Skeletal muscle satellite cell (primary cell): Measurements from ENCODE around the gene WDR4.
"Not testable (repeated sequence)": the region's sequence is repeated elsewhere in the genome, so short reads cannot be mapped to it uniquely, and the experiment has no call there.

Source experiments
- H3K27me3 ChIP-seq: 2 replicates; pipeline ENCODE4 v1.7.0; 2013; ENCODE audit warnings: low read length; ENCODE audit not compliant: control insufficient read depth, insufficient read depth
- H3K36me3 ChIP-seq: 2 replicates; pipeline ENCODE4 v1.7.0; 2013; ENCODE audit warnings: mild to moderate bottlenecking, control low read depth, low read length; ENCODE audit not compliant: insufficient read depth
- H3K4me1 ChIP-seq: 2 replicates; pipeline ENCODE4 v1.7.0; 2013; ENCODE audit warnings: low read length; ENCODE audit not compliant: control insufficient read depth, insufficient read depth
- H3K4me2 ChIP-seq: 2 replicates; pipeline ENCODE4 v1.7.0; 2013; ENCODE audit warnings: mild to moderate bottlenecking, low read length
- H3K4me3 ChIP-seq: 2 replicates; pipeline ENCODE4 v1.7.0; 2013; ENCODE audit warnings: low read length
- H3K9ac ChIP-seq: 2 replicates; pipeline ENCODE4 v1.7.0; 2013; ENCODE audit warnings: mild to moderate bottlenecking, low read depth, low read length, moderate library complexity
- H3K9me3 ChIP-seq: replicated peaks from 2 replicates; pipeline ENCODE4 v1.7.0; 2013; ENCODE audit warnings: mild to moderate bottlenecking, control low read depth, low read length

The WDR4 gene

DNA sequence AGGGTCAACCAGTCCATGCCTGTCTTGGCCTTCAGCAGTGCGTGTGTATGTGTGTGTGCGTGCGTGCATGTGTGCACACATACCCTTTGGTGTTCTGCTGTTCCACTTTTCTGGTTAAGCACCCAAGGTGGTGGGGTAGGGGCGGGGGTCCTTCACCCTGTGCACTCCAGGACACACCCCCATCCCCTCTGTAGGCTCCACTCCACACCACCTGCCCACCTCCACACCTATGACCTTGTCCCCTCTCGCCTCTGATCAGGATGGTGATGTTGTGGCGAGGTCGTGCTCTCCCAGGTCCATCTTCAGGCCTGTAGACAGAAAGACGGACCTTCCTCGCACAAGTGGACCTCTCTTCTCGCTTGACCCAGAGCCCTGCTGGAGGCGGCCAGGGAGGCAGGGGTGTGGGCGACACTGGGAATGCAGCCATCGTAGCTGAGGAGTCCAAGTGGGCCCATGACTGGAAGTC is 44.6 kb downstream of the WDR4 start:
- H3K9ac ChIP-seq: no peak overlapping the region

DNA sequence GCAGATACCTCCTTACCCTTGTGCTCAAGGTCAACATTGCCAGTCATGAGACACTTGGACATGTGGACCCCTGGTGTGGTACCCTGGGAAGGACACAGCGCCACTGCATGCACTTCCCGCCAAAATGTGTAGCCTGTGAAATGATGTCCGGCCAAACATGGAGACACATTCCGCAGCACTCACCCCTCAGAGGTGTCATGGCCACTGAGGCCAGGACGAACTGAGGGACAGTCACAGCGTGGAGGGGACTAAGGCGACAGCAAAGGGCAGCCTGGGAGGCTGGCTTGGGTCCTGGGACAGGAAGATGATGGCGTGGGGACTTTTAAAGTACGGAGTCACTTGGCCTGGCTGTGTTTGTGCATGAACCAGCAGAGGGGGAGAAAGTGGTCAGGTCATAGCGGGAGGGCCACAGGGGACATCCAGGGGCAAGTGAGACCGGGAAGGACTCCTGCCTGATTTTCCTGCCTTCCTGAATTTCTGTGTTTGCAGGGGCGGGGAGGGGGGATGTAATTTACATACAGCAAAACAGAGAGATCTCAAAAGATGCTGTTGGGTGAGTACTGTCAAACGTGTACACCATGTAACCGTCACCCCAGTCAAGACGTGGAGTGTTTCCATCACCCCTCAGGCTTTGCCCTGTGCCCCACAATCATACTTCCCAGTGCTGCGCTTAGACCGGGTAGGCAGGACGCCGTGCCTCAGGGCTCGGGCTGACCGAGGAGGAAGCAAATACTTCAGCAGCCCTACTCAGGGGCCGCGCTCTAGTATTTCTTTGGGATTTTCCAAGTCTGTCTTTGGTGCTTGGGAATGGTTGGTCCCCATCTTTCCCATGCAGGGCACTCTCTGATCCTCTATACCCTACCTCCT is 45.2 kb downstream of the WDR4 start:
- H3K27me3 ChIP-seq: peaks cover 33% of the 10 kb centered on the region

More for the DNA sequence above, 44.6 kb downstream of the WDR4 start:
- Histone ChIP-seq H3K4me3 (no peak overlapping the region), H3K9me3 (no peaks in the 10 kb centered on the region), H3K4me2 (no peak overlapping the region), H3K27me3 (peaks cover 26% of the 10 kb centered on the region), H3K4me1 (no peaks in the 10 kb centered on the region), H3K36me3 (peaks cover 10% of the 10 kb centered on the region)

DNA sequence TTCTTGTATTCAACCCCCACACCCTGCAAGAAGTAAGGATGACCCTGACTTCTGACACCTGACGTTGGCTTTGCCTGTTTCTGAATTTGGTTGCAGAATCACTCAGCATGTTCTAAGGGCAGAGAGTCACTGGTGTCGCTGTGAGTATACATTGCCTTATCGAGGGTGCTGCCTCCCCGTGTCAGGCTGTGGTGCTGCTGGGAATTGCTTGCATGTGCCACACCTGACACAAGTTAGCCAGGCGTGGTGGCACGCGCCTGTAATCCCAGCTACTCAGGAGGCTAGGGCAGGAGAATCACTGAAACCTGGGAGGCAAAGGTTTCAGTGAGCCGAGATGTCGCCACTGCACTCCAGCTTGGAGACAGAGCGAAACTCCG is 45.9 kb downstream of the WDR4 start:
- Histone ChIP-seq H3K9me3 (no peaks in the 10 kb centered on the region), H3K4me1 (no peaks in the 10 kb centered on the region), H3K36me3 (peaks cover 3% of the 10 kb centered on the region), H3K9ac (no peak overlapping the region), H3K4me3 (no peak overlapping the region), H3K4me2 (no peak overlapping the region), H3K27me3 (peaks cover 34% of the 10 kb centered on the region)

More for the DNA sequence above, 45.2 kb downstream of the WDR4 start:
- Histone ChIP-seq H3K4me2 (no peak overlapping the region), H3K9ac (no peak overlapping the region), H3K36me3 (peaks cover 4% of the 10 kb centered on the region), H3K9me3 (no peaks in the 10 kb centered on the region), H3K4me1 (no peaks in the 10 kb centered on the region), H3K4me3 (no peak overlapping the region)

DNA sequence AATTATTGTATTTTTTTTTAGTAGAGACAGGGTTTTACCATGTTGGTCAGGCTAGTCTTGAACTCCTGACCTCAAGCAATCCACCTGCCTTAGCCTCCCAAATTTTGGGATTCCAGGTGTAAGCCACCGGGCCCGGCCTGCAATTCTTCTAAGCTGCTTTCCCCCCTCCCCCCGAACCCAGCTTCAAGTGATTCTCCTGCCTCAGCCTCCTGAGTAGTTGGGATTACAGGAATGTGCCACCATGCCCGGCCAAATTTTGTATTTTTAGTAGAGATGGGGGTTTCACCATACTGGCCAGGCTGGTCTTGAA is 47.1 kb downstream of the WDR4 start:
- not testable (repeated sequence) for H3K9ac ChIP-seq, H3K9me3 ChIP-seq, H3K4me3 ChIP-seq, H3K36me3 ChIP-seq, H3K4me1 ChIP-seq, H3K4me2 ChIP-seq
- H3K27me3 ChIP-seq: peaks cover 41% of the 10 kb centered on the region

DNA sequence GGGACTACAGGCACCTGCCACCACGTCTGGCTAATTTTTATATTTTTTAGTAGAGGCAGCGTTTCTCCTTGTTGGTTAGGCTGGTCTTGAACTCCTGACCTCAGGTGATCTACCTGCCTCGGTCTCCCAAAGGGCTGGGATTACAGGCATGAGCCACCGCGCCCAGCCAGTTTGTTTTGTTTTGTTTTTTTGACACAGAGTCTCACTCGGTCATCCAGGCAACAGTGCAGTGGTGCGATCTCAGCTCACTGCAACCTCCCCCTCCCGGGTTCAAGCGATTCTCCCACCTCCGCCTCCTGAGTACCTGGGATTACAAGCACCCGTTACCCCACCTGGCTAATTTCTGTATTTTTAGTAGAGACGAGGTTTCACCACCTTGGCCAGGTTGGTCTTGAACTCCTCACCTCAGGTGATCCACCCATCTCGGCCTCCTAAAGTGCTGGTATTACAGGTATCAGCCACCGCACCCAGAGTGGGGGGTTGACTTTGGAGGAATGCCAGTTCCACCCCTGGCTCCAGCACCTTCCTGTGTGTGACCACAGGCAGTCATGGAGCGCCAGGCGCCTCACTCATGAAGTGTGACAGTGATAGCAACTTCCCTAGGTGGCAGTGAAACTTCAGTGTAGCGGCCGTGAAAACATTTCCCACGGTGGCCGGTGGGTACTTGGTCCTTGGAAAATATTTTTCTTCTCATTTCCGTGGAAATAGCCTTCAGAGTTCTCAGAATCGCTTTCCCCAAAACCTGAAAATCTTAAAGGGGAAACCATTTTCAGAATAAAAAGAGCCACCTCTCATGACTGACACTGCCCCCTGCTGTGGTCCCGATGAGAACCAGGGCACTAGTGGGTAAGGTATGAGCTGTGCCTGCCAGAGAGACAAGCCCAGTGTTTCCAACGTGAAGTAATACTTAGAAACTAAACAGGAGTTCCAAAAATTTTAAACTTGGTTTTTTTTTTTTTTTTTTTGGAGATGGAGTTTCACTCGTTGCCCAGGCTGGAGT is 48.6 kb downstream of the WDR4 start:
- H3K4me1 ChIP-seq: no peaks in the 10 kb centered on the region
- no peaks in the 10 kb centered on the region for H3K36me3 ChIP-seq
- no peak overlapping the region for H3K4me2 ChIP-seq
- H3K27me3 ChIP-seq: peaks cover 42% of the 10 kb centered on the region
- no peaks in the 10 kb centered on the region for H3K9me3 ChIP-seq
- H3K4me3 ChIP-seq: no peak overlapping the region
- H3K9ac ChIP-seq: no peak overlapping the region

DNA sequence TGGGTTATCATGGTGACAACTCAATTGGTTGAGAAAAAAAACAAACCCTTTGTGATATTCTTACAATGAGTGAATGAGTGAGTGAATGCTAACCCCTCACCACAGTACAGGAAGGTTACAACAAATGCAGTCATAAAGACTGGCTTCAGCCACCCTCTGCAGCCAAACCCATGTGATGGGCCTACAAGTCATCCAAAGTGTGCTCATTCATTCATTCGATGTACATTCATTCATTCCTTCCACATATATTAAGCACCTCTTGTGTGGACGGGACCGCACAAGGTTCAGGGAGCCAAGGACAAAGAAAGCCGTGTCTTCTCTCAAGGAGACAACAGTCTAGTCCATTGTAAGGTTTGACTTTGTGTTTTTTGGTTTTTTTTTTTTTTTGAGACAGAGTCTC is 49.4 kb downstream of the WDR4 start:
- Histone ChIP-seq H3K9ac (no peak overlapping the region), H3K4me3 (no peak overlapping the region), H3K4me1 (no peaks in the 10 kb centered on the region), H3K27me3 (peaks cover 50% of the 10 kb centered on the region), H3K4me2 (no peak overlapping the region), H3K9me3 (no peaks in the 10 kb centered on the region), H3K36me3 (no peaks in the 10 kb centered on the region)

DNA sequence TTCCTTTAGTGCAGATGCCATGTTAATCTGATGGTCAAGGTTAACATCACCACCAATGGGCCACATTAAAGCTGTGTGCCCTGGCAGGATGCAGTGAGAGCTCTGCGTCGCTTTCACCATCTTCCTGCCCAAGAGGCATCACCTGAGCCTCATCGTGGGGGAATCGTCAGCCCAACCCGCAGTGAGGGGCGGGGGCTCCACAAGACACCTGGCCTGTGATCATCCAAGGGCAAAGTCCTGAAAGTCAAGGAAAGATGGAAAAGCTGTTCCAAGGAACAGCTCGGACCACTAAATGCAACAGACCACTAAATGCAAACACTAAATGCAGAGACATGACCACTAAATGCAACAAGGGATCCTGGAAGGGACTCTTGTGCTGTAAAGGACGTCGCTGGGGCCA is 49.9 kb downstream of the WDR4 start:
- Histone ChIP-seq H3K4me2 (no peak overlapping the region), H3K27me3 (peaks cover 52% of the 10 kb centered on the region), H3K9ac (no peak overlapping the region), H3K4me1 (no peaks in the 10 kb centered on the region), H3K36me3 (no peaks in the 10 kb centered on the region), H3K4me3 (no peak overlapping the region), H3K9me3 (no peaks in the 10 kb centered on the region)

DNA sequence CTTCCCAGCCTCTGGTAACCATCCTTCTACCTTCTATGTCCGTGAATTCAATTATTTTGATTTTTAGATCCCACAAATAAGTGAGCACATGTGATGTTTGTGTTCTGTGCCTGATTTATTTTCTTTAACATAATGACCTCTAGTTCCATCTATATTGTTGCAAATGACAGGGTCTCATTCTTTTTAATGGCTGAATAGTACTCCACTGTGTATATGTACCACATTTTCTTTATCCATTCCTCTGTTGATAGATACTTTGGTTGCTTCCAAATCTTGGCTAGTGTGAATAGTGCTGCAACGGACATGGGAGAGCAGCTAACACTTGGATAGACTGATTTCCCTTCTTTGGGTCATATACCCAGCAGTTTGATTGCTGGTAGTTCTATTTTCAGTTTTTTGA is 51.8 kb downstream of the WDR4 start:
- Histone ChIP-seq H3K9me3 (no peaks in the 10 kb centered on the region), H3K4me1 (no peaks in the 10 kb centered on the region), H3K4me2 (no peak overlapping the region), H3K9ac (no peak overlapping the region), H3K36me3 (no peaks in the 10 kb centered on the region), H3K4me3 (no peak overlapping the region), H3K27me3 (peaks cover 46% of the 10 kb centered on the region)

DNA sequence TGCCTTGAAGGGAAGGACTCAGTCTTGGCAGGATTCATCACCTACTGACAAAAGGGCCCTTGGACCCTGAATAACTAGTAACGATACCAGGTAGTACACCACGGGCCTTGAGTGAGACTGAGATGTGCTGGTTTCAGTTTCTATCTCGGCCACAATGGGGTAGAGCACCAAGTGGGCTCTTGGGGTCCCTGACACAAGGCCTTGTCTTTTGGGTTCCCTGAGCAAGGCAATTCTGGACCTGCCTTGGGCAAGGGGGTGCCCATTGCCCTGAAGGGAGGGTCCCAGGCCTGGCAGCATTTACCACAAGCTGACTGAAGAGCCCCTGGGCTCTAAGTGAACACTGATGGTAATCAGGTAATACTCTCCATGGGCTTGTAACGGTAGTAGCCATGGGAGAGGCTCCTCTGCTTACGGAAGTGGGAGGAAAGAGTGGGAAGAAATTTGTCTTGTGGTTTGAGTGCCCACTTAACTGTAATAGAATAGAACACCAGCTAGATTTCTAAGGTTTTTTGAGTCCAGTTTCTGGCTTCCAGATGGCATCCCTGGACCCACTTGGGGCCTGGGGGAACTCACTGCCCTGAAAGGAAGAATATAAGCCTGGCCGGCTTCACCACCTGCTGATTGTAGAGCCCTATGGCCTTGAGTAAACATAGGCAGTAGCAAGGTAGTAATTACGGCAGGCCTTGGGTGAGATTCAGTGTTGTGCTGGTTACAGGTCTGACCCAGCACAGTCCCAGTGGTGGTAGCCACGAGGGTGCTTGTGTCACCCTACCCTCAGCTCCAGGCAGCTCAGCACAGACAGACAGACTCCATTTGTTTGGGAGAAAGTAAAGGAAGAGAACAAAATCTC is 58.5 kb downstream of the WDR4 start:
- peaks cover 40% of the 10 kb centered on the region for H3K27me3 ChIP-seq
- no peak overlapping the region for H3K4me2 ChIP-seq
- no peaks in the 10 kb centered on the region for H3K9me3 ChIP-seq
- H3K4me3 ChIP-seq: no peak overlapping the region
- no peaks in the 10 kb centered on the region for H3K4me1 ChIP-seq
- no peak overlapping the region for H3K9ac ChIP-seq
- no peaks in the 10 kb centered on the region for H3K36me3 ChIP-seq

DNA sequence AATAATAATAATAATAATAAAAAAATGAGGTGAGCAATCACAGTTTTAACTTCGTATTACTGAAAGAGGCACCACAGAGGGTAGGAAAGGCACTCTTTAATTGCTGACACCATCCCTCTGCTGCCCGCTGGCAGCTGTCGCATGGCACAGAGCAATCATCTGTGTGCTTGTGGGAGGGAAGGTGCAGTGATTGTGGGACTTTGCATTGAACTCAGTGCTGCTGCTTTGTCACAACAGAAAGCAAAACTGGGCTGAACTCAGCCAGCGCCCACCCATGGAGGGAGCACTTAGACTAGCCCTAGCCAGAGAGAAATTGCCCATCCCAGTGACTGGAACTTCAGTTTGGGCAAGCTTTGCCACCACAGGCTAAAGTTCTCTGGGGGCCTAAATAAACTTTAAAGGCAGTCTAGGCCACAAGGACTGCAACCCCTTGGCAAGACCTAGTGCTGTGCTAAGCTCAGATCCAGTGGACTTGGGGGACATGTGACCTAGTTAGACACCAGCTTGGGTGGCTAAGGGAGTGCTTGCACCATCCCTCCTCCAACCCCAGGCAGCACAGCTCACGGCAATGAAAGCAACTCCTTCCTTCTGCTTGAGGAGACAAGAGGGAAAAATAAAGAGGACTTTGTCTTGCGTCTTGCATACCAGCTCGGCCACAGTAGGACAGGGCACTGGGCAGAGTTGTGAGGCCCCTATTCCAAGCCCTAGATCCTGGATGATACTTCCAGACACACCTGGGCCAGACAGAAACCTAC is 59.3 kb downstream of the WDR4 start:
- Histone ChIP-seq H3K4me3 (no peak overlapping the region), H3K27me3 (peaks cover 32% of the 10 kb centered on the region), H3K36me3 (no peaks in the 10 kb centered on the region), H3K4me2 (no peak overlapping the region), H3K4me1 (no peaks in the 10 kb centered on the region), H3K9ac (no peak overlapping the region), H3K9me3 (no peaks in the 10 kb centered on the region)
